ENCODE data around the gene HRH3. TPM values are rescaled to one million over a fixed set of nuclear protein-coding genes. Genes with fewer than 3 reads are reported as not detected.

The HRH3 gene
- total RNA-seq, 3 donors from 2014 or later (not counting 1 experiment from before 2014, with no cell fraction given): not detected

GRCh38 chr20:62206388-62206775 is 13.7 kb downstream of the HRH3 start:
- Mint-ChIP-seq H3K27ac (no peak overlapping the region), H3K4me1 (no peaks in the 10 kb centered on the region), H3K4me3 (no peak overlapping the region), H3K9me3 (no peaks in the 10 kb centered on the region), H3K27me3 (ENCODE audit: low read depth in 2 of 2) (no peaks in the 10 kb centered on the region), H3K36me3 (no peaks in the 10 kb centered on the region)
- Histone ChIP-seq H3K27me3 (ENCODE audit: control insufficient read depth, insufficient read depth, low read length) (peaks cover 6% of the 10 kb centered on the region), H3K4me1 (ENCODE audit: control insufficient read depth, insufficient read depth, low read length) (no peaks in the 10 kb centered on the region), H3K9me3 (ENCODE audit: control insufficient read depth, insufficient read depth, low read length) (no peaks in the 10 kb centered on the region), H3K36me3 (ENCODE audit: control insufficient read depth, insufficient read depth, low read length) (peaks cover 3% of the 10 kb centered on the region), H3K27ac (ENCODE audit: low read length) (no peak overlapping the region), H3K4me3 (ENCODE audit: low read length) (no peak overlapping the region)
- 92% methylated on average over 17 of the region's 17 CpGs for WGBS (ENCODE audit: insufficient coverage)
- DNase-seq: no peak
- no peak for TF ChIP-seq CTCF (IDR thresholded peaks at IDR 0.05)
- intact Hi-C loops (cut with micrococcal nuclease): no loop called here
- ATAC-seq: no peak

GRCh38 chr20:62205618-62206387 is 14.3 kb downstream of the HRH3 start:
- Histone ChIP-seq H3K4me1 (ENCODE audit: control insufficient read depth, insufficient read depth, low read length) (no peaks in the 10 kb centered on the region), H3K4me3 (ENCODE audit: low read length) (no peak overlapping the region), H3K27me3 (ENCODE audit: control insufficient read depth, insufficient read depth, low read length) (peaks cover 6% of the 10 kb centered on the region), H3K9me3 (ENCODE audit: control insufficient read depth, insufficient read depth, low read length) (no peaks in the 10 kb centered on the region), H3K27ac (ENCODE audit: low read length) (no peak overlapping the region), H3K36me3 (ENCODE audit: control insufficient read depth, insufficient read depth, low read length) (peaks cover 8% of the 10 kb centered on the region)
- DNase-seq: no peak
- intact Hi-C loops (cut with micrococcal nuclease): no loop called here
- Mint-ChIP-seq H3K27ac (no peak overlapping the region), H3K27me3 (ENCODE audit: low read depth in 2 of 2) (no peaks in the 10 kb centered on the region), H3K4me1 (no peaks in the 10 kb centered on the region), H3K36me3 (no peaks in the 10 kb centered on the region), H3K9me3 (no peaks in the 10 kb centered on the region), H3K4me3 (no peak overlapping the region)
- TF ChIP-seq CTCF (IDR thresholded peaks at IDR 0.05): no peak
- ATAC-seq: no peak
- 95% methylated on average over 38 of the region's 38 CpGs for WGBS (ENCODE audit: insufficient coverage)

- no peak for TF ChIP-seq CTCF (IDR thresholded peaks at IDR 0.05)
- no peak overlapping the region for H3K4me3 Mint-ChIP-seq
- intact Hi-C loops (cut with micrococcal nuclease): no loop called here
- H3K27me3 Mint-ChIP-seq (ENCODE audit: low read depth in 2 of 2): no peaks in the 10 kb centered on the region
- no peak overlapping the region for H3K4me3 ChIP-seq (ENCODE audit: low read length)
- no peaks in the 10 kb centered on the region for H3K36me3 Mint-ChIP-seq
- DNase-seq (no peak), ATAC-seq (no peak)
- no peak overlapping the region for H3K27ac ChIP-seq (ENCODE audit: low read length)
- H3K9me3 ChIP-seq (ENCODE audit: control insufficient read depth, insufficient read depth, low read length): no peaks in the 10 kb centered on the region
- H3K36me3 ChIP-seq (ENCODE audit: control insufficient read depth, insufficient read depth, low read length): peaks cover 24% of the 10 kb centered on the region
- H3K27ac Mint-ChIP-seq: no peak overlapping the region
- H3K4me1 Mint-ChIP-seq: no peaks in the 10 kb centered on the region
- no peaks in the 10 kb centered on the region for H3K9me3 Mint-ChIP-seq
- no peaks in the 10 kb centered on the region for H3K27me3 ChIP-seq (ENCODE audit: control insufficient read depth, insufficient read depth, low read length)
- H3K4me1 ChIP-seq (ENCODE audit: control insufficient read depth, insufficient read depth, low read length): no peaks in the 10 kb centered on the region
- WGBS (ENCODE audit: insufficient coverage): 91% methylated on average over 22 of the region's 22 CpGs
Observed at GRCh38 chr20:62203378-62204030, 16.6 kb downstream of the HRH3 start.

Data from natural killer cell (primary cell).